Transverse colon (tissue), 1 donor: ENCODE measurements around the gene PARP1.

Experiments
- EP300 ChIP-seq: sonication (generic); formaldehyde crosslinking; IDR thresholded peaks from one replicate; pipeline ENCODE4 v1.6.1; 2017; ENCODE audit warnings: antibody characterized with exemption, low read depth
- POLR2A ChIP-seq: fragments of 450-650 bp; IDR thresholded peaks from one replicate; pipeline ENCODE4 v1.6.1; 2016; ENCODE audit warnings: antibody characterized with exemption, mild to moderate bottlenecking, moderate library complexity

GRCh38 chr1:226378071-226378470, 29.8 kb downstream of the PARP1 start:
- TF ChIP-seq POLR2A (no peak), EP300 (no peak)
